ENCODE results near the gene ATAD3B. TPM values are rescaled to one million over a fixed set of nuclear protein-coding genes. Genes with fewer than 3 reads are reported as not detected.
"Not testable (repeated sequence)": the region's sequence is repeated elsewhere in the genome, so short reads cannot be mapped to it uniquely, and the experiment has no call there.

The ATAD3B gene
- polyA plus RNA-seq, 1 donor (not counting 4 experiments of a cell fraction or from before 2014, with no cell fraction given): 20.6 TPM

- Histone ChIP-seq H3K79me2 (ENCODE audit: control insufficient read depth, insufficient read depth, low read length) (no peaks in the 10 kb centered on the region), H3K9ac (ENCODE audit: control insufficient read depth, extremely low read depth, insufficient read depth, low read length) (no peak overlapping the region), H4K20me1 (ENCODE audit: control insufficient read depth, extremely low read depth, insufficient read depth, low read length) (no peaks in the 10 kb centered on the region), H3K9me3 (ENCODE audit: control insufficient read depth, low read depth, low read length) (no peaks in the 10 kb centered on the region), H3K36me3 (ENCODE audit: control insufficient read depth in 2 of 2, extremely low read depth in 1 of 2, insufficient read depth in 2 of 2, low read length in 2 of 2) (peaks cover 11 to 13% of the 10 kb centered on the region in 2 experiments), H3K4me3 (ENCODE audit: control insufficient read depth in 2 of 3, extremely low read depth in 1 of 3, insufficient read depth in 2 of 3, low read depth in 1 of 3, low read length in 3 of 3) (no peak overlapping the region), H3K4me2 (ENCODE audit: control insufficient read depth, extremely low read depth, insufficient read depth, low read depth, low read length) (no peak overlapping the region), H3K9me1 (ENCODE audit: control insufficient read depth, extremely low read depth, insufficient read depth, low read length) (no peaks in the 10 kb centered on the region), H3K27me3 (ENCODE audit: control insufficient read depth, extremely low read depth, insufficient read depth, low read length) (no peaks in the 10 kb centered on the region), H3K27ac (ENCODE audit: control insufficient read depth, insufficient read depth, low read length) (no peak overlapping the region), H2AFZ (ENCODE audit: control insufficient read depth, low read length) (no peak overlapping the region), H3K4me1 (ENCODE audit: control insufficient read depth, extremely low read depth, insufficient read depth, low read length) (no peaks in the 10 kb centered on the region)
- TF ChIP-seq CTCF (optimal IDR thresholded peaks at IDR 0.05 in 1 of 3, IDR thresholded peaks at IDR 0.05 in 1 of 3, conservative IDR thresholded peaks at IDR 0.05 in 1 of 3; ENCODE audit: extremely low read depth in 1 of 3, insufficient read depth in 2 of 3, low read length in 3 of 3) (no peak), EZH2 (IDR thresholded peaks at IDR 0.05; ENCODE audit: low read length) (no peak)
- dilution Hi-C loops (cut with MboI; ENCODE audit: extremely low pct_ligation_motif_present, low sequenced_read_pairs): no loop called here
- DNase-seq (ENCODE audit: low read depth, low spot score) (no peak), FAIRE-seq (no peak)
Measured at GRCh38 chr1:1529936-1530335, 58.4 kb downstream of the ATAD3B start.

- Histone ChIP-seq H3K9me3 (ENCODE audit: control insufficient read depth, low read depth, low read length) (no peaks in the 10 kb centered on the region), H3K9me1 (ENCODE audit: control insufficient read depth, extremely low read depth, insufficient read depth, low read length) (no peaks in the 10 kb centered on the region), H2AFZ (ENCODE audit: control insufficient read depth, low read length) (no peak overlapping the region), H3K9ac (ENCODE audit: control insufficient read depth, extremely low read depth, insufficient read depth, low read length) (no peak overlapping the region), H4K20me1 (ENCODE audit: control insufficient read depth, extremely low read depth, insufficient read depth, low read length) (no peaks in the 10 kb centered on the region), H3K27me3 (ENCODE audit: control insufficient read depth, extremely low read depth, insufficient read depth, low read length) (no peaks in the 10 kb centered on the region), H3K27ac (ENCODE audit: control insufficient read depth, insufficient read depth, low read length) (no peak overlapping the region), H3K4me2 (ENCODE audit: control insufficient read depth, extremely low read depth, insufficient read depth, low read depth, low read length) (no peak overlapping the region), H3K36me3 (ENCODE audit: control insufficient read depth in 2 of 2, extremely low read depth in 1 of 2, insufficient read depth in 2 of 2, low read length in 2 of 2) (peaks cover 11 to 13% of the 10 kb centered on the region in 2 experiments), H3K4me1 (ENCODE audit: control insufficient read depth, extremely low read depth, insufficient read depth, low read length) (no peaks in the 10 kb centered on the region), H3K4me3 (ENCODE audit: control insufficient read depth in 2 of 3, extremely low read depth in 1 of 3, insufficient read depth in 2 of 3, low read depth in 1 of 3, low read length in 3 of 3) (no peak overlapping the region), H3K79me2 (ENCODE audit: control insufficient read depth, insufficient read depth, low read length) (no peaks in the 10 kb centered on the region)
- dilution Hi-C loops (cut with MboI; ENCODE audit: extremely low pct_ligation_motif_present, low sequenced_read_pairs): no loop called here
- DNase-seq (ENCODE audit: low read depth, low spot score) (no peak), FAIRE-seq (no peak)
- TF ChIP-seq EZH2 (IDR thresholded peaks at IDR 0.05; ENCODE audit: low read length) (no peak), CTCF (optimal IDR thresholded peaks at IDR 0.05 in 1 of 3, IDR thresholded peaks at IDR 0.05 in 1 of 3, conservative IDR thresholded peaks at IDR 0.05 in 1 of 3; ENCODE audit: extremely low read depth in 1 of 3, insufficient read depth in 2 of 3, low read length in 3 of 3) (no peak)
Measured at GRCh38 chr1:1531947-1532346, 60.4 kb downstream of the ATAD3B start.

GRCh38 chr1:1533176-1533893 is 61.8 kb downstream of the ATAD3B start:
- H3K79me2 ChIP-seq (ENCODE audit: control insufficient read depth, insufficient read depth, low read length); H3K9ac ChIP-seq (ENCODE audit: control insufficient read depth, extremely low read depth, insufficient read depth, low read length); H3K9me1 ChIP-seq (ENCODE audit: control insufficient read depth, extremely low read depth, insufficient read depth, low read length); DNase-seq (ENCODE audit: low read depth, low spot score); H3K27ac ChIP-seq (ENCODE audit: control insufficient read depth, insufficient read depth, low read length); H3K9me3 ChIP-seq (ENCODE audit: control insufficient read depth, low read depth, low read length); H3K4me1 ChIP-seq (ENCODE audit: control insufficient read depth, extremely low read depth, insufficient read depth, low read length); FAIRE-seq; H2AFZ ChIP-seq (ENCODE audit: control insufficient read depth, low read length); H3K36me3 ChIP-seq (ENCODE audit: control insufficient read depth in 2 of 2, extremely low read depth in 1 of 2, insufficient read depth in 2 of 2, low read length in 2 of 2); H3K4me2 ChIP-seq (ENCODE audit: control insufficient read depth, extremely low read depth, insufficient read depth, low read depth, low read length); dilution Hi-C loops (cut with MboI; ENCODE audit: extremely low pct_ligation_motif_present, low sequenced_read_pairs); H3K4me3 ChIP-seq (ENCODE audit: control insufficient read depth in 2 of 3, extremely low read depth in 1 of 3, insufficient read depth in 2 of 3, low read depth in 1 of 3, low read length in 3 of 3); H4K20me1 ChIP-seq (ENCODE audit: control insufficient read depth, extremely low read depth, insufficient read depth, low read length); H3K27me3 ChIP-seq (ENCODE audit: control insufficient read depth, extremely low read depth, insufficient read depth, low read length): not testable (repeated sequence)

- H3K27ac ChIP-seq (ENCODE audit: control insufficient read depth, insufficient read depth, low read length); DNase-seq (ENCODE audit: low read depth, low spot score); dilution Hi-C loops (cut with MboI; ENCODE audit: extremely low pct_ligation_motif_present, low sequenced_read_pairs); H3K9me1 ChIP-seq (ENCODE audit: control insufficient read depth, extremely low read depth, insufficient read depth, low read length); H3K36me3 ChIP-seq (ENCODE audit: control insufficient read depth in 2 of 2, extremely low read depth in 1 of 2, insufficient read depth in 2 of 2, low read length in 2 of 2); H2AFZ ChIP-seq (ENCODE audit: control insufficient read depth, low read length); H3K9ac ChIP-seq (ENCODE audit: control insufficient read depth, extremely low read depth, insufficient read depth, low read length); H3K79me2 ChIP-seq (ENCODE audit: control insufficient read depth, insufficient read depth, low read length); H3K9me3 ChIP-seq (ENCODE audit: control insufficient read depth, low read depth, low read length); H3K4me3 ChIP-seq (ENCODE audit: control insufficient read depth in 2 of 3, extremely low read depth in 1 of 3, insufficient read depth in 2 of 3, low read depth in 1 of 3, low read length in 3 of 3); FAIRE-seq; H3K4me2 ChIP-seq (ENCODE audit: control insufficient read depth, extremely low read depth, insufficient read depth, low read depth, low read length); H3K27me3 ChIP-seq (ENCODE audit: control insufficient read depth, extremely low read depth, insufficient read depth, low read length); H3K4me1 ChIP-seq (ENCODE audit: control insufficient read depth, extremely low read depth, insufficient read depth, low read length); H4K20me1 ChIP-seq (ENCODE audit: control insufficient read depth, extremely low read depth, insufficient read depth, low read length): not testable (repeated sequence)
Measured at GRCh38 chr1:1533894-1534291, 62.3 kb downstream of the ATAD3B start.
